HEK293 (cell line): ENCODE results near the gene TTC34.

ENCODE experiments used
- BCL11A ChIP-seq: fragments of 450-650 bp; formaldehyde crosslinking; IDR thresholded peaks from 2 replicates; pipeline ENCODE4 v1.5.1; 2016; ENCODE audit warnings: low read depth, missing biosample characterization, missing genetic modification characterization
- GLIS1 ChIP-seq: fragments of 450-650 bp; formaldehyde crosslinking; IDR thresholded peaks from 2 replicates; pipeline ENCODE4 v1.5.1; 2016; ENCODE audit warnings: missing biosample characterization, missing genetic modification characterization
- HOXD13 ChIP-seq: sonication (generic); formaldehyde crosslinking; IDR thresholded peaks from 2 replicates; pipeline ENCODE4 v1.8.0; 2022; ENCODE audit warnings: missing genetic modification reagents, borderline replicate concordance
- KLF16 ChIP-seq: fragments of 450-650 bp; formaldehyde crosslinking; IDR thresholded peaks from 2 replicates; pipeline ENCODE4 v1.5.1; 2017; ENCODE audit warnings: missing biosample characterization, missing genetic modification characterization
- REPIN1 ChIP-seq: fragments of 450-650 bp; formaldehyde crosslinking; IDR thresholded peaks from 2 replicates; pipeline ENCODE4 v1.5.1; 2017; ENCODE audit warnings: missing biosample characterization, missing genetic modification characterization, low read depth
- SCRT2 ChIP-seq: fragments of 450-650 bp; formaldehyde crosslinking; IDR thresholded peaks from 2 replicates; pipeline ENCODE4 v1.5.1; 2016; ENCODE audit warnings: missing biosample characterization, missing genetic modification characterization
- SETDB1 ChIP-seq: IDR thresholded peaks from one replicate; pipeline ENCODE4 v1.6.1; 2017; ENCODE audit warnings: mild to moderate bottlenecking, low read length, moderate library complexity, mixed read lengths; ENCODE audit not compliant: insufficient read length
- TRIM28 ChIP-seq: IDR thresholded peaks from 2 replicates; pipeline ENCODE4 v1.6.1; 2011; ENCODE audit warnings: low read length, control low read depth, borderline replicate concordance
- ZNF16 ChIP-seq: fragments of 450-650 bp; formaldehyde crosslinking; IDR thresholded peaks from 2 replicates; pipeline ENCODE4 v1.5.1; 2016; ENCODE audit warnings: low read depth, missing biosample characterization, missing genetic modification characterization
- ZNF169 ChIP-seq: fragments of 450-650 bp; formaldehyde crosslinking; IDR thresholded peaks from 2 replicates; pipeline ENCODE4 v1.5.1; 2016; ENCODE audit warnings: missing biosample characterization, missing genetic modification characterization
- ZNF184 ChIP-seq: fragments of 450-650 bp; IDR thresholded peaks from 2 replicates; pipeline ENCODE4 v1.5.1; 2018; ENCODE audit warnings: missing biosample characterization, mild to moderate bottlenecking, missing genetic modification characterization
- ZNF266 ChIP-seq: fragments of 450-650 bp; formaldehyde crosslinking; IDR thresholded peaks from 2 replicates; pipeline ENCODE4 v1.5.1; 2016; ENCODE audit warnings: missing biosample characterization, missing genetic modification characterization, low read depth
- ZNF335 ChIP-seq: fragments of 450-650 bp; formaldehyde crosslinking; conservative IDR thresholded peaks from 2 replicates; pipeline ENCODE4 v1.5.1; 2016; ENCODE audit warnings: missing biosample characterization, missing genetic modification characterization
- ZNF341 ChIP-seq: fragments of 450-650 bp; formaldehyde crosslinking; IDR thresholded peaks from 2 replicates; pipeline ENCODE4; 2016; ENCODE audit warnings: low read depth, missing biosample characterization, missing genetic modification characterization
- ZNF37A ChIP-seq: fragments of 450-650 bp; IDR thresholded peaks from 2 replicates; pipeline ENCODE4 v1.5.1; 2018; ENCODE audit warnings: missing biosample characterization, missing genetic modification characterization
- ZNF394 ChIP-seq: fragments of 450-650 bp; formaldehyde crosslinking; IDR thresholded peaks from 2 replicates; pipeline ENCODE4 v1.5.1; 2016; ENCODE audit warnings: missing biosample characterization, missing genetic modification characterization, mild to moderate bottlenecking, moderate library complexity, borderline replicate concordance
- ZNF514 ChIP-seq: fragments of 450-650 bp; formaldehyde crosslinking; IDR thresholded peaks from 2 replicates; pipeline ENCODE4 v1.5.1; 2016; ENCODE audit warnings: missing biosample characterization, missing genetic modification characterization
- ZNF548 ChIP-seq: fragments of 450-650 bp; formaldehyde crosslinking; IDR thresholded peaks from 2 replicates; pipeline ENCODE4 v1.5.1; 2016; ENCODE audit warnings: missing biosample characterization, missing genetic modification characterization
- ZNF600 ChIP-seq: fragments of 450-650 bp; formaldehyde crosslinking; IDR thresholded peaks from 2 replicates; pipeline ENCODE4 v1.5.1; 2016; ENCODE audit warnings: missing biosample characterization, missing genetic modification characterization
- ZNF626 ChIP-seq: fragments of 450-650 bp; sonication (Bioruptor Pico); formaldehyde crosslinking; IDR thresholded peaks from 2 replicates; pipeline ENCODE4 v1.5.1; 2018; ENCODE audit warnings: missing biosample characterization, missing genetic modification characterization, inconsistent platforms
- ZNF776 ChIP-seq: fragments of 450-650 bp; formaldehyde crosslinking; IDR thresholded peaks from 2 replicates; pipeline ENCODE4 v1.5.0; 2017; ENCODE audit warnings: missing biosample characterization, missing genetic modification characterization, borderline replicate concordance
- ZNF830 ChIP-seq: fragments of 450-650 bp; IDR thresholded peaks from 2 replicates; pipeline ENCODE4 v1.5.0; 2018; ENCODE audit warnings: missing biosample characterization, missing genetic modification characterization, low read depth, mild to moderate bottlenecking, moderate library complexity
- ZSCAN16 ChIP-seq: fragments of 450-650 bp; formaldehyde crosslinking; IDR thresholded peaks from 2 replicates; pipeline ENCODE4 v1.5.1; 2016; ENCODE audit warnings: missing biosample characterization, missing genetic modification characterization
- TF ChIP-seq, protein P1 (sequence below): fragments of 450-650 bp; formaldehyde crosslinking; IDR thresholded peaks from 2 replicates; pipeline ENCODE4 v1.5.1; 2016; ENCODE audit warnings: missing biosample characterization, missing genetic modification characterization
- TF ChIP-seq, protein P2 (sequence below): fragments of 450-650 bp; formaldehyde crosslinking; IDR thresholded peaks from 2 replicates; pipeline ENCODE4 v1.5.1; 2016; ENCODE audit warnings: missing biosample characterization, missing genetic modification characterization, low read depth
- TF ChIP-seq, protein P3 (sequence below): fragments of 450-650 bp; formaldehyde crosslinking; IDR thresholded peaks from 2 replicates; pipeline ENCODE4 v1.5.1; 2017; ENCODE audit warnings: missing biosample characterization, missing genetic modification characterization
- TF ChIP-seq, protein P4 (sequence below): fragments of 450-650 bp; formaldehyde crosslinking; IDR thresholded peaks from 2 replicates; pipeline ENCODE4 v1.5.1; 2016; ENCODE audit warnings: missing biosample characterization, missing genetic modification characterization
- TF ChIP-seq, protein P5 (sequence below): fragments of 450-650 bp; formaldehyde crosslinking; IDR thresholded peaks from 2 replicates; pipeline ENCODE4 v1.5.1; 2016; ENCODE audit warnings: missing biosample characterization, missing genetic modification characterization, borderline replicate concordance
- TF ChIP-seq, protein P6 (sequence below): IDR thresholded peaks from 2 replicates; pipeline ENCODE4 v1.6.1; 2011; ENCODE audit warnings: mild to moderate bottlenecking, low read depth, low read length, borderline replicate concordance

TTC34 gene

DNA sequence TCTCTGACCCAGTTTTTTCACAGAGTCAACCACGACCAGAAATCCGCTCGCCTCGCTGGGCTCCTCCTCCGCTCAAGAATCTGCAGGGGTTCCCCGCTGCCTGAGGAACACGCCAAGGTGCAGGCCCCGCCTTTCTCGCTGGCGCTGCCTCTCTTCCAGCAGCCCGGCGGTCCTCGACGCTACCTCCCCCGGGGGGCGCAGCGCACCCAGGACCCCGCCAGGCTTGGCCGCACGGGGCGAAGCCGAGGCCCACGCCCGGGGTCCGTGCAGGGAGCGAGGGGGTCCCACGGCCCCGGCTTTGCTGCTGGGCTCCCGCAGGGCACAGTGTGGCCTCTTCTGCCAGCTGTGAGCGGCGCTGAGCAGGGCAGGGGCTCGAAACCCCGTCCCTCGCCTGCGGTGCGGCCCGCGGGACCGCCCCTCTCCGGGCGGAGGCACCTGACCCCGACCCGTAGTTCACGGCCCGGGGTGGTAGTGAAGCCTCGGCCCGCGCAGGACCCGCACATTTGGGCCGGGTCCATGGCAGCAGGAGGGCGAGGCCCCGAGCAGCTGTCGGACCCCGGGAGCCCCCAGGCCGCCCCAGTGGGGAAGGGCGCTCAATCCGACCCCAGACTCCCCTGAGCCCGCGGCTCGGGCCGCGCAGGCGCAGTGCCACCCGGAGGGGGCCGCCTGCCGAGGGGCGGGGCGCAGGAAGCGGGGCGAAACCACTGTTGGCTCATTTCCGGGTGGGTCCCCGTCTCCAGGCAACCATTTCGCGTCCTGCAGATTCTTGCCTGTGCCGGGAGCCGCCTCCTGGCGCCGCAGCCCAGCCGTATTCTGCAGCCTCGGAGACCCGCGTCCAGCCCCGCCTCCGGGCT, 158.7 kb downstream of the TTC34 start (continued):
- peak; percentile 74 for TF ChIP-seq GLIS1 (tag by site-specific recombination)
- TF ChIP-seq ZNF341 (tag by site-specific recombination): no peak
- 0 out of 2 replicates have a peak, but pooled peaks have one; percentile 13 for TF ChIP-seq BCL11A
- no peak for TF ChIP-seq ZNF394 (tag by site-specific recombination)
- TF ChIP-seq TRIM28: no peak
- TF ChIP-seq HOXD13 (CRISPR knock-in tag): no peak
- no peak for TF ChIP-seq ZNF548 (tag by site-specific recombination)
- TF ChIP-seq, protein P1, sequence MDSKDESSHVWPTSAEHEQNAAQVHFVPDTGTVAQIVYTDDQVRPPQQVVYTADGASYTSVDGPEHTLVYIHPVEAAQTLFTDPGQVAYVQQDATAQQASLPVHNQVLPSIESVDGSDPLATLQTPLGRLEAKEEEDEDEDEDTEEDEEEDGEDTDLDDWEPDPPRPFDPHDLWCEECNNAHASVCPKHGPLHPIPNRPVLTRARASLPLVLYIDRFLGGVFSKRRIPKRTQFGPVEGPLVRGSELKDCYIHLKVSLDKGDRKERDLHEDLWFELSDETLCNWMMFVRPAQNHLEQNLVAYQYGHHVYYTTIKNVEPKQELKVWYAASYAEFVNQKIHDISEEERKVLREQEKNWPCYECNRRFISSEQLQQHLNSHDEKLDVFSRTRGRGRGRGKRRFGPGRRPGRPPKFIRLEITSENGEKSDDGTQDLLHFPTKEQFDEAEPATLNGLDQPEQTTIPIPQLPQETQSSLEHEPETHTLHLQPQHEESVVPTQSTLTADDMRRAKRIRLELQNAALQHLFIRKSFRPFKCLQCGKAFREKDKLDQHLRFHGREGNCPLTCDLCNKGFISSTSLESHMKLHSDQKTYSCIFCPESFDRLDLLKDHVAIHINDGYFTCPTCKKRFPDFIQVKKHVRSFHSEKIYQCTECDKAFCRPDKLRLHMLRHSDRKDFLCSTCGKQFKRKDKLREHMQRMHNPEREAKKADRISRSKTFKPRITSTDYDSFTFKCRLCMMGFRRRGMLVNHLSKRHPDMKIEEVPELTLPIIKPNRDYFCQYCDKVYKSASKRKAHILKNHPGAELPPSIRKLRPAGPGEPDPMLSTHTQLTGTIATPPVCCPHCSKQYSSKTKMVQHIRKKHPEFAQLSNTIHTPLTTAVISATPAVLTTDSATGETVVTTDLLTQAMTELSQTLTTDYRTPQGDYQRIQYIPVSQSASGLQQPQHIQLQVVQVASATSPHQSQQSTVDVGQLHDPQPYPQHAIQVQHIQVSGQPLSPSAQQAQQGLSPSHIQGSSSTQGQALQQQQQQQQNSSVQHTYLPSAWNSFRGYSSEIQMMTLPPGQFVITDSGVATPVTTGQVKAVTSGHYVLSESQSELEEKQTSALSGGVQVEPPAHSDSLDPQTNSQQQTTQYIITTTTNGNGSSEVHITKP (tag by site-specific recombination): peak; percentile 97
- no peak for TF ChIP-seq REPIN1 (tag by site-specific recombination)
- TF ChIP-seq ZNF266 (tag by site-specific recombination): no peak; the same call in 1 of the 2 replicates
- no peak for TF ChIP-seq ZNF626 (tag by site-specific recombination)
- TF ChIP-seq, protein P2, sequence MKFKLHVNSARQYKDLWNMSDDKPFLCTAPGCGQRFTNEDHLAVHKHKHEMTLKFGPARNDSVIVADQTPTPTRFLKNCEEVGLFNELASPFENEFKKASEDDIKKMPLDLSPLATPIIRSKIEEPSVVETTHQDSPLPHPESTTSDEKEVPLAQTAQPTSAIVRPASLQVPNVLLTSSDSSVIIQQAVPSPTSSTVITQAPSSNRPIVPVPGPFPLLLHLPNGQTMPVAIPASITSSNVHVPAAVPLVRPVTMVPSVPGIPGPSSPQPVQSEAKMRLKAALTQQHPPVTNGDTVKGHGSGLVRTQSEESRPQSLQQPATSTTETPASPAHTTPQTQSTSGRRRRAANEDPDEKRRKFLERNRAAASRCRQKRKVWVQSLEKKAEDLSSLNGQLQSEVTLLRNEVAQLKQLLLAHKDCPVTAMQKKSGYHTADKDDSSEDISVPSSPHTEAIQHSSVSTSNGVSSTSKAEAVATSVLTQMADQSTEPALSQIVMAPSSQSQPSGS (tag by site-specific recombination): no peak
- TF ChIP-seq ZNF37A (tag by site-specific recombination): no peak
- TF ChIP-seq, protein P3, sequence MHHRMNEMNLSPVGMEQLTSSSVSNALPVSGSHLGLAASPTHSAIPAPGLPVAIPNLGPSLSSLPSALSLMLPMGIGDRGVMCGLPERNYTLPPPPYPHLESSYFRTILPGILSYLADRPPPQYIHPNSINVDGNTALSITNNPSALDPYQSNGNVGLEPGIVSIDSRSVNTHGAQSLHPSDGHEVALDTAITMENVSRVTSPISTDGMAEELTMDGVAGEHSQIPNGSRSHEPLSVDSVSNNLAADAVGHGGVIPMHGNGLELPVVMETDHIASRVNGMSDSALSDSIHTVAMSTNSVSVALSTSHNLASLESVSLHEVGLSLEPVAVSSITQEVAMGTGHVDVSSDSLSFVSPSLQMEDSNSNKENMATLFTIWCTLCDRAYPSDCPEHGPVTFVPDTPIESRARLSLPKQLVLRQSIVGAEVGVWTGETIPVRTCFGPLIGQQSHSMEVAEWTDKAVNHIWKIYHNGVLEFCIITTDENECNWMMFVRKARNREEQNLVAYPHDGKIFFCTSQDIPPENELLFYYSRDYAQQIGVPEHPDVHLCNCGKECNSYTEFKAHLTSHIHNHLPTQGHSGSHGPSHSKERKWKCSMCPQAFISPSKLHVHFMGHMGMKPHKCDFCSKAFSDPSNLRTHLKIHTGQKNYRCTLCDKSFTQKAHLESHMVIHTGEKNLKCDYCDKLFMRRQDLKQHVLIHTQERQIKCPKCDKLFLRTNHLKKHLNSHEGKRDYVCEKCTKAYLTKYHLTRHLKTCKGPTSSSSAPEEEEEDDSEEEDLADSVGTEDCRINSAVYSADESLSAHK: no peak
- no peak for TF ChIP-seq KLF16 (tag by site-specific recombination)
- TF ChIP-seq, protein P4, sequence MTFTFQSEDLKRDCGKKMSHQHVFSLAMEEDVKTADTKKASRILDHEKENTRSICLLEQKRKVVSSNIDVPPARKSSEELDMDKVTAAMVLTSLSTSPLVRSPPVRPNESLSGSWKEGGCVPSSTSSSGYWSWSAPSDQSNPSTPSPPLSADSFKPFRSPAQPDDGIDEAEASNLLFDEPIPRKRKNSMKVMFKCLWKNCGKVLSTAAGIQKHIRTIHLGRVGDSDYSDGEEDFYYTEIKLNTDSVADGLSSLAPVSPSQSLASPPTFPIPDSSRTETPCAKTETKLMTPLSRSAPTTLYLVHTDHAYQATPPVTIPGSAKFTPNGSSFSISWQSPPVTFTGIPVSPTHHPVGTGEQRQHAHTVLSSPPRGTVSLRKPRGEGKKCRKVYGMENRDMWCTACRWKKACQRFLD (tag by site-specific recombination): no peak
- TF ChIP-seq, protein P5, sequence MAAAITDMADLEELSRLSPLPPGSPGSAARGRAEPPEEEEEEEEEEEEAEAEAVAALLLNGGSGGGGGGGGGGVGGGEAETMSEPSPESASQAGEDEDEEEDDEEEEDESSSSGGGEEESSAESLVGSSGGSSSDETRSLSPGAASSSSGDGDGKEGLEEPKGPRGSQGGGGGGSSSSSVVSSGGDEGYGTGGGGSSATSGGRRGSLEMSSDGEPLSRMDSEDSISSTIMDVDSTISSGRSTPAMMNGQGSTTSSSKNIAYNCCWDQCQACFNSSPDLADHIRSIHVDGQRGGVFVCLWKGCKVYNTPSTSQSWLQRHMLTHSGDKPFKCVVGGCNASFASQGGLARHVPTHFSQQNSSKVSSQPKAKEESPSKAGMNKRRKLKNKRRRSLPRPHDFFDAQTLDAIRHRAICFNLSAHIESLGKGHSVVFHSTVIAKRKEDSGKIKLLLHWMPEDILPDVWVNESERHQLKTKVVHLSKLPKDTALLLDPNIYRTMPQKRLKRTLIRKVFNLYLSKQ (tag by site-specific recombination): no peak
- TF ChIP-seq, protein P6, sequence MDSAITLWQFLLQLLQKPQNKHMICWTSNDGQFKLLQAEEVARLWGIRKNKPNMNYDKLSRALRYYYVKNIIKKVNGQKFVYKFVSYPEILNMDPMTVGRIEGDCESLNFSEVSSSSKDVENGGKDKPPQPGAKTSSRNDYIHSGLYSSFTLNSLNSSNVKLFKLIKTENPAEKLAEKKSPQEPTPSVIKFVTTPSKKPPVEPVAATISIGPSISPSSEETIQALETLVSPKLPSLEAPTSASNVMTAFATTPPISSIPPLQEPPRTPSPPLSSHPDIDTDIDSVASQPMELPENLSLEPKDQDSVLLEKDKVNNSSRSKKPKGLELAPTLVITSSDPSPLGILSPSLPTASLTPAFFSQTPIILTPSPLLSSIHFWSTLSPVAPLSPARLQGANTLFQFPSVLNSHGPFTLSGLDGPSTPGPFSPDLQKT: no peak
- no peak for TF ChIP-seq SETDB1
- TF ChIP-seq ZNF830 (tag by site-specific recombination): no peak
- TF ChIP-seq ZNF776: no peak
- no peak for TF ChIP-seq ZNF514
- no peak for TF ChIP-seq ZNF169
- peak; percentile 92 for TF ChIP-seq ZNF16
- TF ChIP-seq ZNF184 (tag by site-specific recombination): no peak
- peak; percentile 86 for TF ChIP-seq ZNF335 (tag by site-specific recombination)
- no peak for TF ChIP-seq ZNF600 (tag by site-specific recombination)
- TF ChIP-seq SCRT2 (tag by site-specific recombination): no peak
- TF ChIP-seq ZSCAN16 (tag by site-specific recombination): no peak
